ENCODE measurements around the gene VAV2. TPM values are rescaled to one million over a fixed set of nuclear protein-coding genes. Genes with fewer than 3 reads are reported as not detected.

The VAV2 gene
- total RNA-seq, 1 experiment from 2014 or later = 9.7 TPM

DNA sequence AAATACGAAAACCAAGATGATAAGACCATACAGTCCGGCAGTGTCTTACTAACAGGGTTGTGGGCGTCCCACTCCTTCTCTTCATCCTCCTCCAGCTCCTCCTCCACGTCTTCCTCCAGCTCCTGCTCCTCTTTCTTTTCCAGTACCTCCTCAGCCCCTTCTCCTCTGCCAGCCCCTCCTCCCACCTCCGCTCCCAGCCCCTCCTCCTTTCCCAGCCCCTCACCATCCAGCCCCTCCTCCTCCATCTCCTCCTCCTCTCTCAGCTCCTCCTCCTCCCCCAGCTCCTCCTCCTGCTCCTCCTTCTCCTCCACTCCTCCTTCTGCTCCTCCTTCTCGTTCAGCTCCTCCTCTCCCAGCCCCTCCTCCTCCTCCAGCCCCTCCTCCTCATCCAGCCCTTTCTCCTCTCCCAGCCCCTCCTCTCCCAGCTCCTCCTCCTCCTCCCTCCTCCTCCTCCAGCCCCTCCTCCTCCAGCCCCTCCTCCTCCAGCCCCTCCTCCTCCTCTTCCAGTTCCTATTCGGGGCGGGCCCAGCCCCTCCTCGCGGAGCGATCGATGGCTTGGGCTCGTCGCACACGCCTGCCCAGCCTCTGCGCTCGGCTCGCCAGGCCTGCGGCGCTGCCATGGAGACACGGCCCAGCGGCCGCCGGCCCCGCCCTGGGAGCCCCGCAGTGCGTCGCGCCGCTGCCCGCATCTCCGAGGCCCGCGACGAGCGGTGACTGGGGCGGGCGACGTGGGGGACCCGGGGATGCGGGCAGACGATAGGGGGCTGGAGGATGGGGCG is 32.9 kb upstream of the VAV2 start, which contains the start of gene BRD3OS:
Gene BRD3OS, plus strand, starts transcription at position 654 of the 778 bp plus-strand sequence. CDS start 1,267 bp downstream, outside the sequence.
- Histone ChIP-seq H3K27me3 (ENCODE audit: low read length) (no peaks in the 10 kb centered on the region), H4K20me1 (ENCODE audit: low read length) (no peaks in the 10 kb centered on the region), H3K4me1 (ENCODE audit: insufficient read depth, low read length) (peaks cover 4% of the 10 kb centered on the region), H3K9me2 (replicated peaks; ENCODE audit: low read length) (no peaks in the 10 kb centered on the region), H3K36me3 (ENCODE audit: low read depth, low read length) (no peaks in the 10 kb centered on the region), H2AFZ (ENCODE audit: low read length) (peak within 1 kb of the TSS; percentile 86), H3K4me2 (ENCODE audit: low read length) (peak within 1 kb of the TSS; percentile 89), H3K9ac (ENCODE audit: low read length) (peak within 1 kb of the TSS; percentile 63), H3F3A (ENCODE audit: low read length, unreplicated experiment) (no peaks in the 10 kb centered on the region), H3K9me3 (ENCODE audit: low read length) (no peaks in the 10 kb centered on the region), H3K27ac (ENCODE audit: low read length) (no peak within 1 kb of the TSS), H3K4me3 (ENCODE audit: low read length) (peak within 1 kb of the TSS; percentile 83), H3K79me2 (ENCODE audit: low read length) (no peaks in the 10 kb centered on the region)
- no peak for TF ChIP-seq EZH2 (IDR thresholded peaks at IDR 0.05; ENCODE audit: low read length, unreplicated experiment)
- TF ChIP-seq EZH2phosphoT487 (IDR thresholded peaks at IDR 0.05; ENCODE audit: borderline replicate concordance, low read length) = no peak
- TF ChIP-seq, protein P1, sequence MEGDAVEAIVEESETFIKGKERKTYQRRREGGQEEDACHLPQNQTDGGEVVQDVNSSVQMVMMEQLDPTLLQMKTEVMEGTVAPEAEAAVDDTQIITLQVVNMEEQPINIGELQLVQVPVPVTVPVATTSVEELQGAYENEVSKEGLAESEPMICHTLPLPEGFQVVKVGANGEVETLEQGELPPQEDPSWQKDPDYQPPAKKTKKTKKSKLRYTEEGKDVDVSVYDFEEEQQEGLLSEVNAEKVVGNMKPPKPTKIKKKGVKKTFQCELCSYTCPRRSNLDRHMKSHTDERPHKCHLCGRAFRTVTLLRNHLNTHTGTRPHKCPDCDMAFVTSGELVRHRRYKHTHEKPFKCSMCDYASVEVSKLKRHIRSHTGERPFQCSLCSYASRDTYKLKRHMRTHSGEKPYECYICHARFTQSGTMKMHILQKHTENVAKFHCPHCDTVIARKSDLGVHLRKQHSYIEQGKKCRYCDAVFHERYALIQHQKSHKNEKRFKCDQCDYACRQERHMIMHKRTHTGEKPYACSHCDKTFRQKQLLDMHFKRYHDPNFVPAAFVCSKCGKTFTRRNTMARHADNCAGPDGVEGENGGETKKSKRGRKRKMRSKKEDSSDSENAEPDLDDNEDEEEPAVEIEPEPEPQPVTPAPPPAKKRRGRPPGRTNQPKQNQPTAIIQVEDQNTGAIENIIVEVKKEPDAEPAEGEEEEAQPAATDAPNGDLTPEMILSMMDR (conservative IDR thresholded peaks at IDR 0.05; ENCODE audit: low read depth, low read length) = no peak
- ATAC-seq = peak; percentile 86
- intact Hi-C loops (cut with micrococcal nuclease) = loop anchor here (2.0 kb wide), 1 partner anchor 44 kb away; the partner anchor contains the start of gene BRD3
- no TSS peak for BruUV-seq (replicated peaks)
- ChIA-PET POLR2A (ENCODE audit: unreplicated experiment) (interaction anchor here (0.5 to 0.6 kb wide), 3 partner anchors 111 to 268 kb away, joined by 5 to 19 read pairs (median 16); partner anchors contain the start of gene WDR5), CTCF (interaction anchor here (0.6 to 1.1 kb wide), 2 partner anchors 17 to 369 kb away, joined by 3 to 10 read pairs; no protein-coding TSS in a partner anchor)
- peak; percentile 93 for DNase-seq

DNA sequence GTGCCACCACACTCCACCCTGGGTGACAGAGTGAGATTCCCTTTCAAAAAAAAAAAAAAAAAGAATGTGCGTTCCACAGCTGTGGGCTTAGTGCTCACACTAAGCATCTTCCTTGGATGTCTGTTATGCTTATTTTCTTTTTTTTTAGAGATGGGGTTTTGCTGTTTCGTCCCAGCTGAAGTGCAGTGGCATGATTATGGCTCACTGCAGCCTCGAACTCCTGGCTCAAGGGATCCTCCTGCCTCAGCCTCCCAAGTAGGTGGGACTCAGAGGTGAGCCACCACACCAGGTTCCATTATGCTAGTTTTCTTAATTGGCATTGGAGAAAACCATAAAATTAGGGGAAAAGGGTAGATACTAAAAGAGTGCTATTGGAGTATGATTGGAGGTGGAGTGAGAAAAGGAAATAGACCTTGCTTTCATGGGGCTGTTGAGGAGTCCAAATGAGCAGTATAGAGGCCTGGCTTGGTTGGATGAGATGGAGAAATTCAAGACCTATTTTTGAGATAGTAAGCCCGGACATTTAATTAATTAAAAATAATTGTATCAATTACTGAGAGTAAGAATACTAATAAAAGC is 32.2 kb upstream of the VAV2 start:
- Histone ChIP-seq H2AFZ (ENCODE audit: low read length) (peak overlapping the region; percentile 53; the same call in 1 of the 2 replicates), H3K4me3 (ENCODE audit: low read length) (peak overlapping the region; percentile 50; the same call in 1 of the 2 replicates), H4K20me1 (ENCODE audit: low read length) (no peaks in the 10 kb centered on the region), H3K79me2 (ENCODE audit: low read length) (no peaks in the 10 kb centered on the region), H3K9me2 (replicated peaks; ENCODE audit: low read length) (no peaks in the 10 kb centered on the region), H3K4me2 (ENCODE audit: low read length) (peak overlapping the region; percentile 74), H3K27ac (ENCODE audit: low read length) (no peak overlapping the region), H3K36me3 (ENCODE audit: low read depth, low read length) (no peaks in the 10 kb centered on the region), H3K9me3 (ENCODE audit: low read length) (no peaks in the 10 kb centered on the region), H3F3A (ENCODE audit: low read length, unreplicated experiment) (no peaks in the 10 kb centered on the region), H3K27me3 (ENCODE audit: low read length) (no peaks in the 10 kb centered on the region), H3K4me1 (ENCODE audit: insufficient read depth, low read length) (peaks cover 4% of the 10 kb centered on the region), H3K9ac (ENCODE audit: low read length) (no peak overlapping the region)
- intact Hi-C loops (cut with micrococcal nuclease) = loop anchor here (2.0 kb wide), 1 partner anchor 44 kb away; the partner anchor contains the start of gene BRD3
- ChIA-PET CTCF (interaction anchor here (1.1 kb wide), 1 partner anchor 17 kb away, joined by 10 read pairs; no protein-coding TSS in a partner anchor), POLR2A (ENCODE audit: unreplicated experiment) (interaction anchor here (0.5 to 0.6 kb wide), 3 partner anchors 112 to 267 kb away, joined by 5 to 19 read pairs (median 16); partner anchors contain the start of gene WDR5)
- DNase-seq (no peak), ATAC-seq (no peak; the same call in 1 of the 2 replicates)
- TSS peak; percentile 60 for BruUV-seq (replicated peaks)
- TF ChIP-seq EZH2 (IDR thresholded peaks at IDR 0.05; ENCODE audit: low read length, unreplicated experiment) (no peak), EZH2phosphoT487 (IDR thresholded peaks at IDR 0.05; ENCODE audit: borderline replicate concordance, low read length) (no peak)
- TF ChIP-seq, protein P1 (conservative IDR thresholded peaks at IDR 0.05; ENCODE audit: low read depth, low read length) = no peak
